ENCODE data around the gene KHDC4. TPM values are rescaled to one million over a fixed set of nuclear protein-coding genes. Genes with fewer than 3 reads are reported as not detected.

KHDC4 gene
- total RNA-seq, 1 experiment from 2014 or later, result 68.8 TPM

- TF ChIP-seq CTCF (conservative IDR thresholded peaks at IDR 0.05) (no peak), EZH2 (IDR thresholded peaks at IDR 0.05; ENCODE audit: low read depth) (no peak)
- H3K9me2 ChIP-seq (ENCODE audit: insufficient read depth), result no peaks in the 10 kb centered on the region
- ChIA-PET POLR2A (ENCODE audit: unreplicated experiment) (interaction anchor here (0.6 to 2.5 kb wide), 3 partner anchors 13 to 102 kb away, joined by 4 to 6 read pairs (median 5); partner anchors contain the start of gene KHDC4), CTCF (interaction anchor here (1.1 kb wide), 1 partner anchor 14 kb away, joined by 4 read pairs; no protein-coding TSS in a partner anchor)
- peak overlapping the region; percentile 94 for H3K4me2 ChIP-seq
- H3K79me2 ChIP-seq (ENCODE audit: low read depth), result peaks cover 100% of the 10 kb centered on the region
- DNase-seq, result no peak
- H3K4me3 ChIP-seq, result peak overlapping the region; percentile 93
- no TSS peak for BruUV-seq (replicated peaks)
- H3F3A ChIP-seq (ENCODE audit: insufficient read depth, low read depth), result peaks cover 56% of the 10 kb centered on the region
- no peaks in the 10 kb centered on the region for H3K27me3 ChIP-seq (ENCODE audit: insufficient read depth, low read depth)
- H4K20me1 ChIP-seq (ENCODE audit: insufficient read depth), result peaks cover 64% of the 10 kb centered on the region
- H3K27ac ChIP-seq, result peak overlapping the region; percentile 96
- intact Hi-C loops (cut with micrococcal nuclease; ENCODE audit: unreplicated experiment), result loop anchor here (1.0 to 5.0 kb wide), 2 partner anchors 13 to 307 kb away; partner anchors contain the start of genes SMG5 and TMEM79
- H3K9me3 ChIP-seq (ENCODE audit: insufficient read depth, low read depth), result no peaks in the 10 kb centered on the region
- H2AFZ ChIP-seq, result no peak overlapping the region
- H3K4me1 ChIP-seq (replicated peaks; ENCODE audit: insufficient read depth), result peaks cover 39% of the 10 kb centered on the region
- peaks cover 27% of the 10 kb centered on the region for H3K36me3 ChIP-seq (ENCODE audit: low read depth)
Observed at GRCh38 chr1:155975375-155976061, 41.3 kb upstream of the KHDC4 start.

- POLR2A ChIA-PET (ENCODE audit: unreplicated experiment), result interaction anchor here (2.5 kb wide), 1 partner anchor 12 kb away, joined by 6 read pairs; no protein-coding TSS in a partner anchor
- H3K27ac ChIP-seq, result no peak overlapping the region
Observed at GRCh38 chr1:155974208-155975115, 40.2 kb upstream of the KHDC4 start.

More at GRCh38 chr1:155974208-155975115, 40.2 kb upstream of the KHDC4 start:
- no peaks in the 10 kb centered on the region for H3K9me3 ChIP-seq (ENCODE audit: insufficient read depth, low read depth)
- H3K9me2 ChIP-seq (ENCODE audit: insufficient read depth), result no peaks in the 10 kb centered on the region
- peak overlapping the region; percentile 94 for H3K4me2 ChIP-seq
- H3K4me3 ChIP-seq, result peak overlapping the region; percentile 93; the same call in 1 of the 2 replicates
- no peaks in the 10 kb centered on the region for H3K27me3 ChIP-seq (ENCODE audit: insufficient read depth, low read depth)
- CTCF ChIA-PET, result interaction anchor here (0.5 to 1.1 kb wide), 2 partner anchors 13 to 121 kb away, joined by 3 to 4 read pairs; no protein-coding TSS in a partner anchor
- H2AFZ ChIP-seq, result no peak overlapping the region
- peaks cover 35% of the 10 kb centered on the region for H3K4me1 ChIP-seq (replicated peaks; ENCODE audit: insufficient read depth)
- peaks cover 56% of the 10 kb centered on the region for H3F3A ChIP-seq (ENCODE audit: insufficient read depth, low read depth)
- peaks cover 38% of the 10 kb centered on the region for H3K36me3 ChIP-seq (ENCODE audit: low read depth)
- TF ChIP-seq EZH2 (IDR thresholded peaks at IDR 0.05; ENCODE audit: low read depth), result no peak
- no peak for TF ChIP-seq CTCF (conservative IDR thresholded peaks at IDR 0.05)
- no peak for DNase-seq
- BruUV-seq (replicated peaks), result no TSS peak
- intact Hi-C loops (cut with micrococcal nuclease; ENCODE audit: unreplicated experiment), result loop anchor here (5.0 kb wide), 1 partner anchor 308 kb away; the partner anchor contains the start of genes SMG5 and TMEM79
- peaks cover 75% of the 10 kb centered on the region for H4K20me1 ChIP-seq (ENCODE audit: insufficient read depth)
- H3K79me2 ChIP-seq (ENCODE audit: low read depth), result peaks cover 100% of the 10 kb centered on the region

Data from PC-9 (cell line).